ENCODE data around the gene TPRN.
A peak's percentile ranks its signal among the peaks of the same experiment; 100 is the strongest.

The TPRN gene

DNA sequence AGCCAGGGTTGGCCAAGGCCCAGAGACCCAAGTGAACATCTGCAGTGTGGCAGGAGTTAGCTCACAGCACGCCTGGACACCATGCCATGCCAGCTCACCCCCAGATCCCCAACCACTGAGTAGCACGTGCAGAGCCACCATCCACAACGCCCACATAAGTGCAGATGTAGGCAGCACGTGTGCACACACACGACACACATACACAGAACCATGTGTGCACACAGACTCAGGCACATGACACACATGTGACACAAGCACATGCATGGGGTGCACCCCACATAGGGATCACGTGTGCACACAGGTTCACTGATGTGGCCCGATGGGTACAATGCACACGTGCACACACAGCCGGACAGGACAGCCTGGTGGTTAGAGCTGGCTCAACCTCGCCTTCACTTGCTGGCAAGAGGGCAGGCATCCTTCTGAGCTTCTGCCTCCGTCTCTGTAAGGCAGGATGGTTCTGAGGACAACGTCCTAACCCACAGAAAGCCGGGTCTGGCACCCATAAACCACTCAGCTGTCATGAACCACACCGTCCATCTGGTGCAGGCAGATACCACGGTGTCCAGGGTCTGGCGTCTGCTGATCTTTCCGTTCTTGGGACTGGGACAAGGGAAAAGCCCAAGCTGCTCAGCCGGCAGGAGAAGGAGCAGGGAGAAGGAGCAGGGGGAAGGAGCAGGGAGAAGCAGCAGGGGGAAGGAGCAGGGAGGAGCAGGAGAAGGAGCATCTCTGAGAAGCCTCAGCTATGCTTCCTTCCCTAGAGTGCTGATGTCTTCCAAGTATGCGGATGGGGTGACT lies 42.7 kb downstream of the TPRN start:
- DNase-seq = no peak

DNA sequence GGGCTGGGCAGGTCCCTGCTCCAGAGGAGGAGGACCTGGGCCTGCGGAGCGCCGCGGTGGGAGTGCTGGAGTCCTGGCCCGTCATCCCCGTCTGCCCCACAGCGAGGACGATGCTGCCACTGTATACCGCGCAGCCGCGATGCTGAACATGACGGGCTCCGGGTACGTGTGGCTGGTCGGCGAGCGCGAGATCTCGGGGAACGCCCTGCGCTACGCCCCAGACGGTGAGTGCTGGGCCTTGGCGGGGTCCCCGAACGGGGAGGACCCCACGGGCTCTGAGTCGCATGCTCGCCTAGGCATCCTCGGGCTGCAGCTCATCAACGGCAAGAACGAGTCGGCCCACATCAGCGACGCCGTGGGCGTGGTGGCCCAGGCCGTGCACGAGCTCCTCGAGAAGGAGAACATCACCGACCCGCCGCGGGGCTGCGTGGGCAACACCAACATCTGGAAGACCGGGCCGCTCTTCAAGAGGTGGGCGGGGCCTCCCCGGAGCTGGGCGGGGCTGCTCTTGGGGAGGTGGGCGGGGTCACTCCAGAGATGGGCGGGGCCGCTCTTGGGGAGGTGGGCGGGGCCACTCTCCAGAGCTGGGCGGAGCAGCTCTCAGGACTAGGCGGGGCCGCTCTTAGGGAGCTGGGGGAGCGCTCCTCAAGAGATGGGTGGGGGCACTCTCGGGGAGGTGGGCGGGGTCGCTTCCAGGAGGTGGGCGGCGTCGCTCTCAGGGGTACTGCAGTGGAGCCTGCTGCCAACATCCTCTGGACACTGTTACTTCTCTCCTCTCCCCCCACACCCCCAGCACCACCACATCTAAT lies 43.8 kb downstream of the TPRN start:
- peak; percentile 65 to 68 for DNase-seq

DNA sequence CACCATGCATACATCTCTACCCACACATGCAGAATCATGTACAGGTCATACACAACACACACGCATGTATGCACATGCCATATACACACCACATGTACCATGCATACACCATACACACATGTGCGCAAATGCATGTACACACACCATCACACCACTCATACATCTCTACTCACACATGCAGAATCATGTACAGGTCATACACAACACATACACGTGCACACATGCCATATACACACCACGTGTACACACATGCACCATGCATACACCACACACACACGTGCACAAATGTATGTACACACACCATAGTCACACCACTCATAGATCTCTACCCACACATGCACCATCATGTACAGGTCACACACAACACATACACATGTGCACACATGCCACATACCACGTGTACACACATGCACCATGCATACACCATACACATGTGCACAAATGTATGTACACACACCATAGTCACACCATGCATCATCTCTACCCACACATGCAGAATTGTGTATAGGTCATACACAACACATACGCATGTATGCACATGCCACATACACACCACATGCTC lies 47.6 kb downstream of the TPRN start:
- no peak for DNase-seq

DNA sequence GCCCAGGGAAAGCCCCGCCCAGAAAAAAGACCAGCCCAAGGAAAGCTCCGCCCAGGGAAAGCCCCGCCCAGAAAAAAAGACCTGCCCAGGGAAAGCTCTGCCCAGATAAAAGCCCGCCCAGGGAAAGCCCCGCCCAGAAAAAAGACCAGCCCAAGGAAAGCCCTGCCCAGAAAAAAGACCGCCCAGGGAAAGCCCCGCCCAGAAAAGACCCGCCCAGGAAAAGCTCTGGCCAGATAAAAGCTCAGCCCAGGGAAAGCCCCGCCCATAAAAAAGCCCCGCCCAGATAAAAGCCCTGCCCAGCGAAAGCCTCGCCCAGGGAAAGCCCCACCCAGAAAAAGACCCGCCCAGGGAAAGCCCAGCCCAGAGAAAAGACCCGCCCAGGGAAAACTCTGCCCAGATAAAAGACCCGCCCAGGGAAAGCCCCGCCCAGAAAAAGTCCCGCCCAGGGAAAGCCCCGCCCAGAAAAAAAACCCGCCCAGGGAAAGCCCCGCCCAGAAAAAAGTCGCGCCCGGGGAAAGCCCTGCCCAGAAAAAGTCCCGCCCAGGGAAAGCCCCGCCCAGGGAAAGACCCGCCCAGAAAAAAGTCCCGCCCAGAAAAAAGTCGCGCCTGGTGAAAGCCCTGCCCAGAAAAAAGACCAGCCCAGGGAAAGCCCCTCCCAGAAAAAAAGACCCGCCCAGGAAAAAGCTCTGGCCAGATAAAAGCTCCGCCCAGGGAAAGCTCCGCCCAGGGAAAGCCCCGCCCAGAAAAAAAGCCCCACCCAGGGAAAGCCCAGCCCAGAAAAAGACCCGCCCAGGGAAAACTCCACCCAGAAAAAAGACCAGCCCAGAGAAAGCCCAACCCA lies 49.7 kb downstream of the TPRN start:
- DNase-seq = peak; percentile 45 to 70

DNA sequence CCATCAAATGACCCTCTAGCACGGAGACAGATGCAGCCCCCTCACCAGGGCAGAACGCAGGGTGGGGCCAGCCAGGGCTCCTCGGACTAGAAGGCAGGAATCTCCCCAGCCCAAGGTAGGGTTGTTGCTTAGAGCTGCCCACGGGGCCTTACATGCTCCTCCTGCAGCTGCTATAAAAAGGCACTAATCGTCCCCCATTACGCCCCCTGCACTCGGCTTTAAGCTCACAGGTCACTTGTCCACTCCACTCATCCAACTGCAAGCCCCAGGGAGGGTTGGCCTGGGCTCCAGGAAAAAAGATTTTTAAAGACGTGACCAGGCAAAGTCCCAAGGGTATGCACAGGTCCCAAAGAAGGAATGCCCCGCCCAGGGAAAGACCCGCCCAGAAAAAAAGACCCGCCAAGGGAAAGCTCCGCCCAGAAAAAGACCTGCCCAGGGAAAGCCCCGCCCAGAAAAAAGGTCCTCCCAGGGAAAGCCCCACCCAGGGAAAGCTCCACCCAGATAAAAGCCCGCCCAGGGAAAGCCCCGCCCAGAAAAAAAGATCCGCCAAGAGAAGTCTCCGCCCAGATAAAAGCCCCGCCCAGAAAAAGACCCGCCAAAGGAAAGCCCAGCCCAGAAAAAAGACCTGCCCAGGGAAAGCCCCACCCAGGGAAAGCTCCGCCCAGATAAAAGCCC lies 50.5 kb downstream of the TPRN start:
- peak in 1 of 2 donors; percentile 53 for DNase-seq

DNA sequence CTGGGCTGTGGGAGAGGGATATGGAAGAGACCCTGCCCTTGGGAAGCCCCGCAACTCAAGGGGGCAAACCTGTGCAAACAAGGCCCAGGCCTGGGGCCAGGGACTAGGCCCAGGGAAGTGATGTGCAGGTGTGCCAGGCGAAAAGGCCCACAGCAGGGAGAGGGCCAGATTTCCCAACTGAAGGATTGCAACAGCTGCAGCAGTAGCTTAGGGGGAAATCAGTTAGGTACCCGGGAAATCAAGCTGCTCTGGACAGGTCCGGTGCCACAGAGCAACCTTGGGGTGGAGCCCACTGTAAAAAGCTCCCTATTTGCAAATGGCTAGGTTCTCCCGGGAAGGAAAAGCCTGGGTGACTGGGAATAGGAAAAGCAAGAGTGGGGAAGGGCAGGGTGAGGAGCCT lies 51.2 kb downstream of the TPRN start:
- no peak for DNase-seq

DNA sequence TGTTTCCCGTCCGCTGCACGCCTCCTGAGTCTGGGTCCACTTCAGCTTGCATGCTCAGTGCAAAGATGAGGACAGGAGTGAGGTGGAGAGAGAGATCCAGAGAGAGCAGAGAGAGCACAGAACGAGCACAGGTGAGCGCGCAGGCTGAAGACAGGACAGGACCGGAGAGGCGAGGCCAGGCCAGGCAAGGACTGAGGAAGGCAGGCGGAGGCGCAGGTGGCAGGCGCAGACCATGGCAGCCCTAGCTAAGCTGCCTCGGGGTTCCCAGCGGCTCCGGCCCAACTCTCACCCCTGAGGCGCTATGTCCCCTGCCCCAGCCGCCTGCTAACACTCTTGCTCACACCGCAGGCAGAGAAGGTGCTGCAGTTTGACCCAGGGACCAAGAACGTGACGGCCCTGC lies 51.9 kb downstream of the TPRN start:
- no peak for DNase-seq

DNA sequence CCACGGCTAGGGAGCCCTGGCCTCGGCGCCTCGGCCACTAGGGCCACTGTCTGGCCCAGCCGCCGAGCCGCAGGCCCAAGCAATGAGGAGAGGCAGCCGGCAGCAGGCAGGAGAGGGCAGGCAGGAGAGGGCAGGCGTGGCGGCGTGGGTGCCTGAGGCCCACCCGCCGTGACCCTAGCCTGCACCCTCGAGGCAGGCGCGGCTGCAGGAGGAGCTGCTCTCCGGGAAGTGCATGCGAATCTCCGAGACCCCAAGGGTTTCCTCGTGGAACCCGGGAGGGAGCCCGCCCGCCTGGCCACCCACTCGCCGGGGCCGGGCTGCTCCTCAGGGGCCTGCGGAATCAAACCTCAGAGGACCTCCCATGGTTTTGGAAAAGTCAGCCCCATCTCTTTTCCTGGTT lies 52.3 kb downstream of the TPRN start:
- DNase-seq = no peak

DNA sequence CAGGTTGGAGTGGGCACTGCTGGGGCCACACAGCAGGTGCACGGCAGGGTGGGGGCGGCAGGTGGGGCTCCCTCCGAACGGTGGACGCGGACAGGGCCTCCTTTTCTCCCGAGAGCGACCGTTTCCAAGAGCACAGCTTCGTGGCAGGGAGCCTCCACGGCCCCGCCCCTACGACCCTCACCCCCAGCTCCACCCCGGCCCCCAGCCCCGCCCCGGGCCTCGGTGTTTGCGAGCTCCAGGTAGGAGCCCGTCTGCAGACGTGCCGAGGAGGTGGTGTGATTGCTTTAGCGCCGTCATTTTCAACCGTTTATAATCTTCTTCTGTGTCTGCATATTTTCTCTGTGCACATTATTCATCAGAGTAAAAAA lies 52.8 kb downstream of the TPRN start:
- no peak for DNase-seq

DNA sequence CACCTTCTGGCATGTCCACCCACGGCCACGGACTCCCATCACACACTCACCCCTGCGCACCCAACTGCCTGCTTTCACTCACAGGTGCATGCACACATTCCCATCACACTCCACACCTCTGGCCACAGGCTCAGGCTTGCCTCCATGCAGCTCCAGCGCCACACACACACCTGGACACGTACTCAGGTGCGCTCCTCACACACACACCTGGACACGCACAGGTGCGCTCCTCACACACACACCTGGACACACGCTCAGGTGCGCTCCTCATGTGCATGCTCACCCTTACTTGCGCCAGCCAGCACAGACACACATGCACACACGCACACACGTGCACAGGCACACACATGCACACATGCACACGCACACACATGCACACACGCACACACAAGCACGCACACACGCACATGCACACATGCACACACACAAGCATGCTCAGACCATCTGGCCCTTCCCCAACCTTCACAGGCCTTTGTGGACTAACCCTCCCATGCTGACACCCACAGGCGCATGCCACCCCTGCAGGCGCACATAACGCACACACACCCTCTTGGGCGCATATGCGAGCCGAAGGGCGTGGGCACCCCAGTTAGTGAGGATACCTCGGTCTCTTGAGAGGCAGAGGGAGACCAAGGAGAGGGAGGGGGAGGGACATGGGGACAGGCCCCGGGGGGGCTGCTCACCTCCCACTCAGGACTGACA lies 53.3 kb downstream of the TPRN start:
- no peak for DNase-seq

DNA sequence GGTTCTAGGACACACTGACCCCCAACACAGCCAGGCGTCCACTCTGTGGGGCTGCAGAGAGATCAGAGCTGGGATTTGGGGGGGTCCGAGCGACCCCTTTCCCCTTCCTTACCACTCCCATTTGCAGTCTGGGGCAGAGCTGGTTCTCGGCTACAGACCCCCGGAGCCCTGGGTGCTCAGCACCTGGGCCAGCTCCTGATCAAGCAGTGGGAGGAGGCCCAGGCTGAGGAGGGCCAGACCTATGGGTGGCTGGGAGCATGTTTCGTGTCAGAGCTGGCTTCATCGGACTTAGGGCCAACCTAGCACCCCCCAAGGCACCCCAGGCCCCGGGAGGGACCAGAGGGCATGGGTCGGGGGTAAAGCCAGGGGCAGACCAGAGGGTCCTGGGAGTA lies 54.0 kb downstream of the TPRN start:
- DNase-seq = no peak

DNA sequence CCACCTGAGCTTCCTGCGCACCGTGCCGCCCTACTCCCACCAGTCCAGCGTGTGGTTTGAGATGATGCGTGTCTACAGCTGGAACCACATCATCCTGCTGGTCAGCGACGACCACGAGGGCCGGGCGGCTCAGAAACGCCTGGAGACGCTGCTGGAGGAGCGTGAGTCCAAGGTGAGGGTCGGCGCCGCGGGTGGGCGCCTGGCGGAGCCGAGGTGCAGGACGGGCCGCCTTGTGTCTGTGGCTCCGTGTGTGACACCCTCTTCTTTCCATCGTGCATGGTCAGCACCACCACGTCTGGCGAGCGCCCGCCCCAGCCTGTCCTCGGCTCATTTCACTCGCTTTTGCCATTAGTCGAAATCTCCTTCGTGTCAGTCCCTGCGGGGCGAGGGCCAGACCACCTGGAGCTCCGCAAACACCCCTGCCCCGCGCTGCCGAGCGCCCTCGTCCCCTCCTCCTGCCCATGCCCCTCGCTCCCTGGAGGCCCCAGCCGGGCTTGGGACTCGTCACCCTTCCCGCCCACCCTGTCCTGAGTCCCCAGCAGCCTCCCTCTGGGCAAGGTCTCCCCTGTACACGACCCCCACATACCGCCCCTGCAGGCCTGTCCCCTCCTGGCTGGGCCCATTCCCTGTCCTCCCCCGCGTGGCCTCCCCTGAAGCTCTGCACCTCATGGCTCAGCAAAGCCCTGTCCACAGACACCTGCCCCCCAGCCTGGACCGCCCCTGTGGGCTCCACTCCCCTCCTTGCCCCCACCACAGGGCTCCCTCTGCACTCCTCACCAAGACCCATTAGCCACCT lies 54.6 kb downstream of the TPRN start:
- no peak for DNase-seq

DNA sequence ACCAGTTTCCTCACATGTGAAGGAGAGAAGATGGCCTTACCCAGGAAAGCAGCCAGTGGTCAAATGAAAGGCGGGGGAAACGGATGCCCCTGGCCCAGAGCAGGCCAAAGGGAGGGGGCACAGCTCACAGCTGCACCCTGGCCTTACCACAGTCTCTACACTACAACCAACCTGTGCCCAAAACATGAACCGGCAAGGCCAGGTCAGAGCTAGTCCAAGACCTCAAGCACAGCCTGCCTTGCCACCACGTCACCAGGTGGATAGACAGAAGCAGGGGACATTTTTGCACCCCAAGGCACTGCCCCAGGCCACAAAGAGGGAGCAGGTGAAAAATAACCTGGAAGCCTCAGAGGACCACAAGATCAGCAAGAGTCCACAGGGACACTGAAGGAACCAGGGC lies 57.1 kb downstream of the TPRN start:
- DNase-seq = no peak

DNA sequence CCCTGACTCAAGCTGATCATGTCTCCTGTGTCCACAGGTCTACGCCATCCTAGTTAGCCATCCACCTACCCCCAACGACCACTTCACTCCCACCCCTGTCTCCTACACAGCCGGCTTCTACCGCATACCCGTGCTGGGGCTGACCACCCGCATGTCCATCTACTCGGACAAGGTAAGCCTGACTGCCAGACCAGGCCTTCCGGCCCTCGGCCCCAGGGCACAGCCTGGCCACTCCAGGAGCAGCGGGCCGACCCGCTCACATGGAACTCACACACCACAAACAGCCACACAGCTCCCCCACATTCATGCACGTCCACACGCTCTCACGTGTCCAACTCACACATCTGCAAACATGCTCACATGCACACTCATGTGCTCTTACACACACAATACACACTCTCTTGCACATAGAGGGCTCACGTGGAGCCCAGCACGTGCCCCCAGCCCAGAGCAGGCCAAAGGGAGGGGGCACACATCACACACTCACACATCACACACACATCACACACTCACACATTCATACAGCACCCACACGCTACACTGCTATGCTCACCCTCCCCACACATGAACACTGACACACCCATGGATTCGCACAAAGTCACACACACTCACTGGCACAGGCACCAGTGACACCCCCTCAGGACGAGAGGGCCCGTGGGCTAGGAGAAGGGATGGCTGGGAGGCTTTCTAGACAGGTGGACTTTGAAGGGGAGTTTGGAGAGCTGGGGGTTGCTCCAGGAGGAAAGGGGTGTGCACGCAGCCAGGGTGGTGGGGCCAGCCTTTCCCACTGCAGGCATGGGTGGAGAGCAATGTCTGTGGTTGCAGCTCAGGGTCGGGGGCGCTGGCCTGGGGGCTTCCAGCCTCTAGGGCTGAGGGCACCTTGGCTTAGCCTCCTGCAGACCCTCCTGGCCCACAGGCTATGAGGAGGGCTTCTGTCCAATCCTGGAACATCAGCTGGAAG lies 58.3 kb downstream of the TPRN start:
- DNase-seq = no peak
